NCI-H2081 treated with DMSO at 0.1 percent for 48 hours (cell line): ENCODE measurements around the gene MMP14.

ENCODE experiments used
- DNase-seq: peaks from one replicate; lab custom pipeline; 2025; lab: John Stamatoyannopoulos, UW

The MMP14 gene

DNA sequence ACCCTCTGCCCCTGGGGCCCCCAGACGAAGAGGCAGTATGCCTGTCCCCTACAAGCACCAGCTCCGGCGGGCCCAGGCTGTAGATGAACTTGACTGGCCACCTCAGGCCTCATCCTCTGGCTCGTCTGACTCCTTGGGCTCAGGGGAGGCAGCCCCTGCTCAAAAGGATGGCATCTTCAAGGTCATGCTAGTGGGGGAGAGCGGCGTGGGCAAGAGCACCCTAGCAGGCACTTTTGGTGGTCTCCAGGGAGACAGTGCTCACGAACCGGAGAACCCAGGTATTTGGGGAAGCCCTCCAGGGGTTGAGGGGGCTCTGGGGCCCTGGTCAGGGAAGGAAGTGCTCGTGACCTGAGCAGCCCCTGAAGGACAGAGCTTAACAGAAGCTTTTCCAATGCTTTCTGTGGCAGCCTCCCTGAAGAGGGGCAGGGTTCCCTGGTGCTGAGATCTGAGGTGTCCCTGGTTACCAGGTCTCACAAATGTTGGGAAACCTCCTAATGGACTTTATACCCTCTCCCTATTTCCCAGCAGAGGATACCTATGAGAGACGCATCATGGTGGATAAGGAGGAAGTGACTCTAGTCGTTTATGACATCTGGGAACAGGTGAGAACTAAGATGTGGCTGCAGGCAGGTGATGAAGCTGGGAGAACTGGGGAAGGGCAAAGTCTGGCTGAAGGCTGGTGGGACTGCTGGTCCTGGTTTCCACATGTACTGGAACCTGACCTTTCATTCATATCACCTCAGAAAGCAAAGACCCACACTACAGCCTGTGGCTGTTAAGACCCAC, 48.5 kb downstream of the MMP14 start:
- DNase-seq, result no peak

- no peak for DNase-seq
Measured at GRCh38 chr14:22885975-22886374, 49.6 kb downstream of the MMP14 start.

- no peak for DNase-seq
Measured at GRCh38 chr14:22886500-22887259, 50.3 kb downstream of the MMP14 start.

DNA sequence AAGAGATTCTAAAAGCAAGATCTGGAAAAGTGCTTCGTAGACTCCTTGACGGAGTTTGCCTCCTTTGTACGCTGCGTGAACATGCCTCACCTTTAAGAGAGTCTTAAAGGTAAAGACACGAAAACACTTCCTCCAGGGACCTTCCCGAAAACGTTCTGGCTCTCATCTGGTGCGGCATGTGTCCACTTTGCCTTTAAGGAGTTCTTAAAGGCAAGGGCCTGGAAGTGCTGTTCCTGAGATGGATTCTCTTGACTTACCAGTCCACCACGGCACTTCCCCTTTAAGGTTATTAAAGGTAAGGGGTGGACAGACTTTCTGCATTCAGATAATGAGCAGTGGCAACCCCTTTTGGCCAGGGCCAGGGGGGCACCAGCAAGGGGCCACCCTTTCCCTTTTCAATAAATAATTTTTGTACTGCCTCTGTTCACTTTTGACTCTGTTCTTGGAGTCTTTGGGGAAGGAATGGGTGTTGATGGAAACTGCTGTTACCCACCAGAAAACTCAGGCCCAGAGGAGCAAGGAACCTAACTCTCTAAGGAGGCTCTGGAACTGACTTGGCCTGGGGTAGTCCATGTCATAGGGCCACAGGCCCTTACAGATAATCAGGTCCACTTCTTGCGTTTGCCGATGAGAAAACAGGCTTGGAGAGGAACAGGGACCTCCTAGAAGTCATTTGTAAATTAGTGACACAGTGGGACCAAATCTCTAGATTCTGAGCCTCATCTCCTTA, 51.0 kb downstream of the MMP14 start:
- DNase-seq, result no peak

DNA sequence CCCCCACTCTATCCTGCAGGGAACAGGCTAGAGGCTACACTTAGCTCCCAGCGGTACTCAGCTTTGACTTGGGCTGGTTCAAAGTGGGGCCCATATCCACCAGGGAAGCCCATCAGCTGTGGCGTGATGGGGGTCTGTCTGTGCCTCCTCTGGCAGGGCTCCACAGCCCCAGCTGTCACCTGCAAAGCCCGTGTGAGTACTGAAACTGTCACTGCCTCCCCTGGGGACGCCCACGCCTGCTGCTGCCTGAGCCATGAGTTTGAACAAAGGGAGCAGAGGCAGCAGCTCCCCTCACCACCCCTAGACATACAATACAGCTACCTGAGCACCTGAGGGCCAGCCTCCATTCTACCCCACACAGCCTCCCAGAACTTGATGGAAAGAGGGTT, 51.6 kb downstream of the MMP14 start:
- DNase-seq, result no peak

GRCh38 chr14:22888662-22889061, 52.3 kb downstream of the MMP14 start:
- DNase-seq, result no peak

DNA sequence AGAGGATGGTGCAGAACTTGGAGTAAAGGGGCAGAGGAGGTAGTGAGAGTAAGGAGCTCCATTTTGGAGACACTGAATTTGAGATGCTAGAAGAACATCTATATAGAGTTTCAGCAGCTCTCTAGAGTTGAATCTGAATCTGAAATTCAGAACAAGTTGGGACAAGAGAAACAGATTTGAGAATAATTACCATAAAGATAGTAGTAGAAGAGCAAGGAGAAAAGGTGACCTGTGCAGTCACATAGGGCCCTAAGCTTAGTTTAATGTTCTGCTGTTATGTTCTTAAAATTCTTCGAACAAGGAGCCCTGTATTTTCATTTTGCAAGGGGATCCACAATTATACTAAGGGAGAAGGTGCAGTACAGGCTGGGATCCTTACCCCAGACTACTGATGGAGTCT, 54.0 kb downstream of the MMP14 start:
- DNase-seq, result no peak

DNA sequence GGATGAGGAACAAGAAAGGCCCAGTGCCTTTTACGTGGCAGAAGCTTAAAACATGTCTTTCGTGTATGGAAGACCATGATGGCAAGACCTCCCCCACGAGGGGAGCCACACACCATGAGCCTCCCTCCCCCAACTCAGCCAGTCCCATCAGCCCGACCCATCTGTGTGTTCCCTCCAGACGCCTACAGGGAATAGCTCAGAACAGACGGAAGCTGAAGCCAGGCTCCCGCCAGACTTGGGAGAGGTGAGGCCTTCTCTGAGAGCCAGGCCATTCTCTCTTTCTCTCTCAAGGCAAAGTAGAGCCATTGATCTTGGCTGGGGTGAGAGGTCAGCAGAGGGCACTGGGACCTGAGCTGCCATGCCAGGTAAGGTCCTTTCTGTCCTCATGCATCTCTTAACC, 56.1 kb downstream of the MMP14 start:
- DNase-seq, result no peak

- no peak for DNase-seq
Measured at GRCh38 chr14:22893706-22894105, 57.3 kb downstream of the MMP14 start.

DNA sequence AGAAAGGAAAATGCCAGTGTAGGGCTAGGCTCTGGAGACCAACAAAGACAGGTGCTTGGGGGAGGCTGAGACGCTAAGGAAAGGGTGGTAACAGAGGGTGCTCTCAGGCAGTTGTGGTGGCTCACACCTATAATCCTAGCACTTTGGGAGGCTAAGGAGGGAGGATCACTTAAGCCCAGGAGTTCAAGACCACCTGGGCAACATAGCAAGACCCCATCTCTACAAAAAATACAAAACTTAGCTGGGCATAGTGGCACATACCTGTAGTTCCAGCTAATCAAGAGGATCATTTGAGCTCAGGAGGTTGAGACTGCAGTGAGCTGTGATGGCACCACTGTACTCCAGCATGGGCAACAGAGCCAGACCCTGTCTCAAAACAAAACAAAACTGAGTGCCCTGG, 59.0 kb downstream of the MMP14 start:
- DNase-seq, result no peak

GRCh38 chr14:22896356-22896755, 60.0 kb downstream of the MMP14 start:
- DNase-seq, result no peak

DNA sequence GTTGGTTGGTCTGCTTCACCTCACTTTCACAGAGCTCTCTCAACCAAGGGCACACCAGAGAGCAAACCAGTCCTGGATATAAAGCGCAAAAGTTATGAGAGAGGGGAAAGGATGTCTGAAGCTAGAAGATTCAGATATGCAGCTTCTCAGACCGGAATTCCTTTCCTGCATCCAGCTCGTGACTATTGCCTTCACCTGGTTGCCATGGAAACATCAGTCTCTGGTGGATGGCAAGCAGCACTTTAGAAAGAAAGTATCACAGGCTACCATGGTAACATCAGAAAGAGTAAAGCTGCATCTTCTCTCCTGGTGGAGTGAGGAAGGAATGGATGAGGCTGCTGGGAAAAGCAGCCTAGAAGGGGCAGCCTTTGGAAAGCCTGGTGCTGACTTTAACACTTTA, 60.4 kb downstream of the MMP14 start:
- no peak for DNase-seq

- DNase-seq, result no peak
Measured at GRCh38 chr14:22897357-22897756, 61.0 kb downstream of the MMP14 start.
